ENCODE data around the gene CYB5D1.

DNA sequence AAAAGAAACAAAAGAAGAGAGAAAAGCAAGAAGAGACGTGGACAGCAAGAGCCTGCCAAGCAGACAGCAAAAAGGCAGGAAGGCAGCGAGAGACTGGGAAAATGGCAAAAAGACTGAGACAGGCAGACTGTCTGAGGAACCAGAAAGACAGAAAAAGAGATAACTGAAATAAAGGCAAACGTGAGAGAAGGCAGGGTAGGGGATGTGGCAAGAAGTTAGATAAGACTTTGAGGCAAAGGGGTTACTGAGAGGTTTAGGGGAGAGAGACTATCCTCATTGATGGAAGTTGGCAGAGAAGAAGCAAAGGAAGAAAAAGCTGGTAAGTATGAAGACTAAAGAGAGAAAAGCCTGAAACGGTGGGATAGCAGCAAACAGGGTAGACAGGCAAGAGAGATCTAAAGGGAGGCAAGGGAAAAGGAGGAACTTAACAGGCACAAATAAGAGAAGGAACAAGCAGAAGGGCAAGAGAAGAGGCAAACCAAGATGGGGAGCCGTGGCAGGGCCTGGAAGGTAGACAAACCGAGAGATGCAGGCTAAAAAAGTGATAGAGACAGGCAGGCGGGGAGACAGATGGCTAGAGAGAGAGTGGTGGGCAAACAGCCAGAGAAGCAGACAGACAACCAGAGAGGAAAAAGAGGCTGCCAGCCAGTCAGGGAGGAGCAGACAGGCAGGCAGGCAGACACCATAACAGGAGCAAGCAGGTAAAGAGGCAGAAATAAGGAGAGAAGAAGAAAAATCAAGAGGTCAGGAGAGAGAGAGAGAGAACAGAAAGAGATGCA, 23.7 kb downstream of the CYB5D1 start:
- TF ChIP-seq POLR2A (IDR thresholded peaks at IDR 0.05) (no peak), POLR2AphosphoS5 (IDR thresholded peaks at IDR 0.05; ENCODE audit: insufficient read depth in 1 of 2, low read depth in 1 of 2) (no peak)
- TF ChIP-seq, protein P1, sequence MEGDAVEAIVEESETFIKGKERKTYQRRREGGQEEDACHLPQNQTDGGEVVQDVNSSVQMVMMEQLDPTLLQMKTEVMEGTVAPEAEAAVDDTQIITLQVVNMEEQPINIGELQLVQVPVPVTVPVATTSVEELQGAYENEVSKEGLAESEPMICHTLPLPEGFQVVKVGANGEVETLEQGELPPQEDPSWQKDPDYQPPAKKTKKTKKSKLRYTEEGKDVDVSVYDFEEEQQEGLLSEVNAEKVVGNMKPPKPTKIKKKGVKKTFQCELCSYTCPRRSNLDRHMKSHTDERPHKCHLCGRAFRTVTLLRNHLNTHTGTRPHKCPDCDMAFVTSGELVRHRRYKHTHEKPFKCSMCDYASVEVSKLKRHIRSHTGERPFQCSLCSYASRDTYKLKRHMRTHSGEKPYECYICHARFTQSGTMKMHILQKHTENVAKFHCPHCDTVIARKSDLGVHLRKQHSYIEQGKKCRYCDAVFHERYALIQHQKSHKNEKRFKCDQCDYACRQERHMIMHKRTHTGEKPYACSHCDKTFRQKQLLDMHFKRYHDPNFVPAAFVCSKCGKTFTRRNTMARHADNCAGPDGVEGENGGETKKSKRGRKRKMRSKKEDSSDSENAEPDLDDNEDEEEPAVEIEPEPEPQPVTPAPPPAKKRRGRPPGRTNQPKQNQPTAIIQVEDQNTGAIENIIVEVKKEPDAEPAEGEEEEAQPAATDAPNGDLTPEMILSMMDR (IDR thresholded peaks at IDR 0.05), result no peak

Measured in vagina (tissue), 2 donors.